ENCODE data around the gene IL13RA1. TPM values are rescaled to one million over a fixed set of nuclear protein-coding genes. Genes with fewer than 3 reads are reported as not detected.

Gene IL13RA1
- total and polyA plus RNA-seq, 2 of the 13 experiments (the other 11 are each of a cell fraction or from before 2014, with no cell fraction given) = 56.6 to 73.5 TPM

- TF ChIP-seq ESRRA (CRISPR knock-in tag; IDR thresholded peaks at IDR 0.05; ENCODE audit: low read depth) = peak; percentile 78; the same call in 1 of the 2 replicates
- TF ChIP-seq TFE3 (CRISPR knock-in tag; IDR thresholded peaks at IDR 0.05) = no peak
- no peak for TF ChIP-seq PREB (CRISPR knock-in tag; IDR thresholded peaks at IDR 0.05)
- TF ChIP-seq TCF7 (IDR thresholded peaks at IDR 0.05; ENCODE audit: low read depth) = 0 out of 2 replicates have a peak, but pooled peaks have one; percentile 43
- TF ChIP-seq HNRNPL (IDR thresholded peaks at IDR 0.05; ENCODE audit: low read depth, low read length) = no peak
- no peak for TF ChIP-seq ZBTB2 (CRISPR knock-in tag; IDR thresholded peaks at IDR 0.05; ENCODE audit: low read depth)
- no peak for TF ChIP-seq PHF5A (CRISPR knock-in tag; IDR thresholded peaks at IDR 0.05; ENCODE audit: low read depth, unreplicated experiment)
- no peak for TF ChIP-seq ZNF318 (CRISPR knock-in tag; IDR thresholded peaks at IDR 0.05)
- TF ChIP-seq PRDM4 (CRISPR knock-in tag; IDR thresholded peaks at IDR 0.05; ENCODE audit: borderline replicate concordance) = no peak
- 0 out of 2 replicates have a peak, but pooled peaks have one; percentile 12 for TF ChIP-seq ZNF121 (CRISPR knock-in tag; IDR thresholded peaks at IDR 0.05)
- no peak for TF ChIP-seq RBAK (CRISPR knock-in tag; IDR thresholded peaks at IDR 0.05)
- no peak for TF ChIP-seq ZNF3 (CRISPR knock-in tag; IDR thresholded peaks at IDR 0.05)
- TF ChIP-seq STAT5B (CRISPR knock-in tag; IDR thresholded peaks at IDR 0.05) = no peak
- no peak for TF ChIP-seq SIN3A (IDR thresholded peaks at IDR 0.05; ENCODE audit: borderline replicate concordance, low read depth, low read length)
These were observed at the start of gene IL13RA1 (continued) for GRCh38 chrX:118726887-118727685.
